OCI-LY3 (cell line): ENCODE data around the gene ZNF580.
A peak's percentile ranks its signal among the peaks of the same experiment; 100 is the strongest.

ENCODE experiments used
- H2AFZ ChIP-seq: fragments of 200-600, 300-600 bp; shearing (Covaris generic); 2 replicates; pipeline ENCODE4 v1.6.0; 2014; ENCODE audit warnings: antibody characterized with exemption, low read depth, low read length
- H3K27ac ChIP-seq: fragments of 200-600, 300-600 bp; sonication (generic); 2 replicates; pipeline ENCODE4 v1.5.1; 2014; ENCODE audit warnings: mild to moderate bottlenecking, low read length, moderate library complexity, mixed read lengths
- H3K27me3 ChIP-seq: fragments of 200-600, 300-600 bp; sonication (generic); 2 replicates; pipeline ENCODE4 v1.6.1; 2014; ENCODE audit warnings: low read depth, low read length, mixed read lengths
- H3K36me3 ChIP-seq: fragments of 200-600, 300-600 bp; sonication (generic); replicated peaks from 2 replicates; pipeline ENCODE3; 2014; ENCODE audit warnings: low read depth, low read length, mixed read lengths
- H3K4me1 ChIP-seq: fragments of 300-600, 200-600 bp; sonication (generic); 2 replicates; pipeline ENCODE4 v1.6.1; 2014; ENCODE audit warnings: low read length, mixed read lengths
- H3K4me2 ChIP-seq: fragments of 200-600, 300-600 bp; sonication (generic); 2 replicates; pipeline ENCODE4 v1.6.1; 2014; ENCODE audit warnings: low read length, mixed read lengths
- H3K4me3 ChIP-seq: fragments of 300-600, 200-600 bp; sonication (generic); 2 replicates; pipeline ENCODE4 v1.5.1; 2014; ENCODE audit warnings: antibody characterized with exemption, mild to moderate bottlenecking, low read length, moderate library complexity
- H3K79me2 ChIP-seq: fragments of 300-600, 200-600 bp; shearing (Covaris generic); 2 replicates; pipeline ENCODE4 v1.6.1; 2014; ENCODE audit warnings: mild to moderate bottlenecking, low read length, mixed read lengths
- H3K9ac ChIP-seq: fragments of 300-600, 200-600 bp; shearing (Covaris generic); 2 replicates; pipeline ENCODE4 v1.6.0; 2014; ENCODE audit warnings: mild to moderate bottlenecking, low read length, moderate library complexity
- H3K9me3 ChIP-seq: fragments of 200-600, 300-600 bp; shearing (Covaris generic); 2 replicates; pipeline ENCODE4 v1.6.1; 2014; ENCODE audit warnings: low read length, mixed read lengths; ENCODE audit not compliant: insufficient read depth
- H4K20me1 ChIP-seq: fragments of 200-600, 300-600 bp; sonication (generic); 2 replicates; pipeline ENCODE4 v1.6.1; 2016; ENCODE audit warnings: low read length, mixed read lengths; ENCODE audit not compliant: insufficient read depth
- CTCF ChIP-seq: fragments of 200-600, 300-600 bp; sonication (generic); IDR thresholded peaks from 2 replicates; pipeline ENCODE4 v1.5.1; 2014; ENCODE audit warnings: antibody characterized with exemption, low read length, low read depth
- EZH2phosphoT487 ChIP-seq: fragments of 200-600 bp; shearing (Covaris generic); IDR thresholded peaks from 2 replicates; pipeline ENCODE4 v1.6.1; 2018; ENCODE audit warnings: antibody characterized with exemption, mixed run types, low read depth

ZNF580 gene

GRCh38 chr19:55622242-55622969 is 18.4 kb upstream of the ZNF580 start:
- Histone ChIP-seq H2AFZ (no peak overlapping the region), H4K20me1 (0 out of 2 replicates have a peak, but pooled peaks cover 3% of the 10 kb centered on the region), H3K4me1 (peaks cover 20% of the 10 kb centered on the region), H3K27me3 (no peaks in the 10 kb centered on the region), H3K79me2 (no peaks in the 10 kb centered on the region), H3K4me2 (no peak overlapping the region), H3K4me3 (no peak overlapping the region), H3K27ac (no peak overlapping the region), H3K36me3 (peaks cover 15% of the 10 kb centered on the region), H3K9me3 (no peaks in the 10 kb centered on the region), H3K9ac (no peak overlapping the region)
- TF ChIP-seq EZH2phosphoT487, result no peak

- Histone ChIP-seq H3K79me2 (no peaks in the 10 kb centered on the region), H3K27me3 (no peaks in the 10 kb centered on the region), H3K27ac (no peak overlapping the region), H2AFZ (no peak overlapping the region), H3K4me1 (peaks cover 20% of the 10 kb centered on the region), H3K4me2 (no peak overlapping the region), H3K36me3 (peaks cover 12% of the 10 kb centered on the region), H3K9me3 (no peaks in the 10 kb centered on the region), H3K9ac (no peak overlapping the region), H3K4me3 (no peak overlapping the region), H4K20me1 (0 out of 2 replicates have a peak, but pooled peaks cover 3% of the 10 kb centered on the region)
- TF ChIP-seq EZH2phosphoT487 (no peak), CTCF (no peak)
These were observed 17.7 kb upstream of the ZNF580 start for GRCh38 chr19:55623130-55623529.

GRCh38 chr19:55623561-55623960 is 17.2 kb upstream of the ZNF580 start:
- Histone ChIP-seq H3K9ac (no peak overlapping the region), H3K4me2 (peak overlapping the region; percentile 44), H3K36me3 (peaks cover 12% of the 10 kb centered on the region), H3K9me3 (no peaks in the 10 kb centered on the region), H3K27ac (no peak overlapping the region), H3K27me3 (no peaks in the 10 kb centered on the region), H3K79me2 (no peaks in the 10 kb centered on the region), H4K20me1 (0 out of 2 replicates have a peak, but pooled peaks cover 3% of the 10 kb centered on the region), H2AFZ (no peak overlapping the region), H3K4me3 (peak overlapping the region; percentile 81), H3K4me1 (peaks cover 20% of the 10 kb centered on the region)
- TF ChIP-seq CTCF, result no peak
- TF ChIP-seq EZH2phosphoT487, result no peak

- Histone ChIP-seq H4K20me1 (0 out of 2 replicates have a peak, but pooled peaks cover 2% of the 10 kb centered on the region), H3K9ac (peak within 1 kb of the TSS; percentile 76), H3K4me2 (peak within 1 kb of the TSS; percentile 83), H3K36me3 (peaks cover 12% of the 10 kb centered on the region), H3K9me3 (no peaks in the 10 kb centered on the region), H3K4me1 (peaks cover 20% of the 10 kb centered on the region), H3K27me3 (no peaks in the 10 kb centered on the region), H3K27ac (peak within 1 kb of the TSS; percentile 73), H3K4me3 (peak within 1 kb of the TSS; percentile 81), H3K79me2 (no peaks in the 10 kb centered on the region), H2AFZ (peak within 1 kb of the TSS; percentile 89)
- TF ChIP-seq EZH2phosphoT487 (no peak), CTCF (no peak)
These were observed 16.4 kb upstream of the ZNF580 start, which contains the start of gene ZNF784 for GRCh38 chr19:55624109-55625003. ZNF784 (minus strand) TSS chr19:55624566; CDS start chr19:55624561, 5 bp downstream.
